Measurements from ENCODE around the gene NCKAP5.
"Not testable (repeated sequence)": the region's sequence is repeated elsewhere in the genome, so short reads cannot be mapped to it uniquely, and the experiment has no call there.

NCKAP5 gene

GRCh38 chr2:132811148-132811915, 756.9 kb downstream of the NCKAP5 start:
- no peaks in the 10 kb centered on the region for H3K9me3 ChIP-seq (ENCODE audit: control insufficient read depth in 1 of 2, low read length in 2 of 2)
- H3K36me3 ChIP-seq (ENCODE audit: control insufficient read depth in 1 of 2, insufficient read depth in 2 of 2, low read length in 2 of 2): no peaks in the 10 kb centered on the region
- H3K27me3 ChIP-seq (ENCODE audit: control insufficient read depth in 1 of 2, insufficient read depth in 2 of 2, low read length in 2 of 2): no peaks in the 10 kb centered on the region
- no peak overlapping the region for H3K27ac ChIP-seq (ENCODE audit: low read depth, low read length)
- no peaks in the 10 kb centered on the region for H3K4me1 ChIP-seq (ENCODE audit: control insufficient read depth in 1 of 2, insufficient read depth in 2 of 2, low read length in 2 of 2)
- H3K9ac ChIP-seq (ENCODE audit: low read depth in 1 of 2, low read length in 2 of 2): no peak overlapping the region
- H3K4me3 ChIP-seq (ENCODE audit: low read depth in 1 of 2, low read length in 2 of 2): no peak overlapping the region

GRCh38 chr2:132809962-132810361, 758.3 kb downstream of the NCKAP5 start:
- H3K27ac ChIP-seq (ENCODE audit: low read depth, low read length); H3K36me3 ChIP-seq (ENCODE audit: control insufficient read depth in 1 of 2, insufficient read depth in 2 of 2, low read length in 2 of 2); H3K9me3 ChIP-seq (ENCODE audit: control insufficient read depth in 1 of 2, low read length in 2 of 2); H3K9ac ChIP-seq (ENCODE audit: low read depth in 1 of 2, low read length in 2 of 2); H3K27me3 ChIP-seq (ENCODE audit: control insufficient read depth in 1 of 2, insufficient read depth in 2 of 2, low read length in 2 of 2); H3K4me3 ChIP-seq (ENCODE audit: low read depth in 1 of 2, low read length in 2 of 2); H3K4me1 ChIP-seq (ENCODE audit: control insufficient read depth in 1 of 2, insufficient read depth in 2 of 2, low read length in 2 of 2): not testable (repeated sequence)

GRCh38 chr2:132804051-132804450, 764.2 kb downstream of the NCKAP5 start:
- Histone ChIP-seq H3K9ac (ENCODE audit: low read depth in 1 of 2, low read length in 2 of 2) (no peak overlapping the region), H3K4me1 (ENCODE audit: control insufficient read depth in 1 of 2, insufficient read depth in 2 of 2, low read length in 2 of 2) (no peaks in the 10 kb centered on the region), H3K9me3 (ENCODE audit: control insufficient read depth in 1 of 2, low read length in 2 of 2) (no peaks in the 10 kb centered on the region), H3K27ac (ENCODE audit: low read depth, low read length) (no peak overlapping the region), H3K4me3 (ENCODE audit: low read depth in 1 of 2, low read length in 2 of 2) (no peak overlapping the region), H3K36me3 (ENCODE audit: control insufficient read depth in 1 of 2, insufficient read depth in 2 of 2, low read length in 2 of 2) (no peaks in the 10 kb centered on the region), H3K27me3 (ENCODE audit: control insufficient read depth in 1 of 2, insufficient read depth in 2 of 2, low read length in 2 of 2) (no peaks in the 10 kb centered on the region)

GRCh38 chr2:132798341-132798740, 769.9 kb downstream of the NCKAP5 start:
- H3K4me1 ChIP-seq (ENCODE audit: control insufficient read depth in 1 of 2, insufficient read depth in 2 of 2, low read length in 2 of 2): no peaks in the 10 kb centered on the region
- no peak overlapping the region for H3K27ac ChIP-seq (ENCODE audit: low read depth, low read length)
- H3K9ac ChIP-seq (ENCODE audit: low read depth in 1 of 2, low read length in 2 of 2): no peak overlapping the region
- no peak overlapping the region for H3K4me3 ChIP-seq (ENCODE audit: low read depth in 1 of 2, low read length in 2 of 2)
- no peaks in the 10 kb centered on the region for H3K27me3 ChIP-seq (ENCODE audit: control insufficient read depth in 1 of 2, insufficient read depth in 2 of 2, low read length in 2 of 2)
- no peaks in the 10 kb centered on the region for H3K9me3 ChIP-seq (ENCODE audit: control insufficient read depth in 1 of 2, low read length in 2 of 2)
- H3K36me3 ChIP-seq (ENCODE audit: control insufficient read depth in 1 of 2, insufficient read depth in 2 of 2, low read length in 2 of 2): no peaks in the 10 kb centered on the region

DNA sequence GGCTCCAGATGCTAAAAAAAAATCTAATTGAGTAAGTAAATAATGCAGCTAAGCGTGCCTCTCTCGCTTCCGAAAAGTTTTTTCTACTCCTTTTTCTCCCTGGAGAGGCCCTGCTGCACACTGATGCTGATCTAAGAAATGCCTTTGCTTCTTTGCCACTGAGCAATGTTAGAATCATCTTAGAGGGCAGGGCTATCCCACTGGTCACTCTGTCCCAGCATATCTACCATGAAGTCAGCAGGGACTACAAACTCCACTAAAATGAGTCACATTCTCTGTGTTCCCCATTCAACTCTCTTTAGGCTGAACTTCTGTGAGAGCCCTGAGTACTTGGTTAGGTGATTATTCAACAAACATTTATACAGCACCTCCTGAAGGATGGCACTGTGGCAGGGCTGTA, 770.7 kb downstream of the NCKAP5 start:
- H3K4me1 ChIP-seq (ENCODE audit: control insufficient read depth in 1 of 2, insufficient read depth in 2 of 2, low read length in 2 of 2): no peaks in the 10 kb centered on the region
- H3K27me3 ChIP-seq (ENCODE audit: control insufficient read depth in 1 of 2, insufficient read depth in 2 of 2, low read length in 2 of 2): no peaks in the 10 kb centered on the region
- H3K4me3 ChIP-seq (ENCODE audit: low read depth in 1 of 2, low read length in 2 of 2): no peak overlapping the region
- no peaks in the 10 kb centered on the region for H3K36me3 ChIP-seq (ENCODE audit: control insufficient read depth in 1 of 2, insufficient read depth in 2 of 2, low read length in 2 of 2)
- no peaks in the 10 kb centered on the region for H3K9me3 ChIP-seq (ENCODE audit: control insufficient read depth in 1 of 2, low read length in 2 of 2)
- no peak overlapping the region for H3K27ac ChIP-seq (ENCODE audit: low read depth, low read length)
- H3K9ac ChIP-seq (ENCODE audit: low read depth in 1 of 2, low read length in 2 of 2): no peak overlapping the region

- H3K9ac ChIP-seq (ENCODE audit: low read depth in 1 of 2, low read length in 2 of 2): no peak overlapping the region
- no peaks in the 10 kb centered on the region for H3K9me3 ChIP-seq (ENCODE audit: control insufficient read depth in 1 of 2, low read length in 2 of 2)
- no peaks in the 10 kb centered on the region for H3K36me3 ChIP-seq (ENCODE audit: control insufficient read depth in 1 of 2, insufficient read depth in 2 of 2, low read length in 2 of 2)
- no peaks in the 10 kb centered on the region for H3K27me3 ChIP-seq (ENCODE audit: control insufficient read depth in 1 of 2, insufficient read depth in 2 of 2, low read length in 2 of 2)
- H3K4me3 ChIP-seq (ENCODE audit: low read depth in 1 of 2, low read length in 2 of 2): no peak overlapping the region
- H3K4me1 ChIP-seq (ENCODE audit: control insufficient read depth in 1 of 2, insufficient read depth in 2 of 2, low read length in 2 of 2): no peaks in the 10 kb centered on the region
- H3K27ac ChIP-seq (ENCODE audit: low read depth, low read length): no peak overlapping the region
Measured at GRCh38 chr2:132797071-132797470, 771.2 kb downstream of the NCKAP5 start.

- Histone ChIP-seq H3K27ac (ENCODE audit: low read depth, low read length) (no peak overlapping the region), H3K27me3 (ENCODE audit: control insufficient read depth in 1 of 2, insufficient read depth in 2 of 2, low read length in 2 of 2) (no peaks in the 10 kb centered on the region), H3K4me1 (ENCODE audit: control insufficient read depth in 1 of 2, insufficient read depth in 2 of 2, low read length in 2 of 2) (no peaks in the 10 kb centered on the region), H3K9me3 (ENCODE audit: control insufficient read depth in 1 of 2, low read length in 2 of 2) (no peaks in the 10 kb centered on the region), H3K36me3 (ENCODE audit: control insufficient read depth in 1 of 2, insufficient read depth in 2 of 2, low read length in 2 of 2) (no peaks in the 10 kb centered on the region), H3K4me3 (ENCODE audit: low read depth in 1 of 2, low read length in 2 of 2) (no peak overlapping the region), H3K9ac (ENCODE audit: low read depth in 1 of 2, low read length in 2 of 2) (no peak overlapping the region)
Measured at GRCh38 chr2:132795220-132795619, 773.0 kb downstream of the NCKAP5 start.

DNA sequence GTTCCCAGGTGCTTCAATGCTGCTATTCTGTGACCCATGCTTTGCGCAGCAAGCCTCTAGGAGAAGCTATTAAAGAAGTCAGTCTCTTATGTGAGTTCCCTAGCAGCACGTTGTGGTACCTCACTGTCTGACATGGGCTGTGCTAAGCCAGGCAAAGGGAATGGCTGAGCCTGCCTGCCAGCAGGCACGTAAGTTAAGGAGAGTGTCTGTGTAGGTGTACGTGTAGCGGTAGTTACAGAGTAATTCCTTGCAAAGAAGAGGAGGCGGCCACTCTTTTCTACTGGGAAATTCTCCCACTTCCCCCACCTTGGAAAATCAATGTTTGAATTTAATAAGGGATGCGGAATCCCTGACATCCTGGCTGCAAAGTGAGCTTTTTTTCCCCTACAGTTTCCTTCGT, 774.7 kb downstream of the NCKAP5 start:
- H3K27ac ChIP-seq (ENCODE audit: low read depth, low read length): no peak overlapping the region
- no peaks in the 10 kb centered on the region for H3K27me3 ChIP-seq (ENCODE audit: control insufficient read depth in 1 of 2, insufficient read depth in 2 of 2, low read length in 2 of 2)
- H3K4me1 ChIP-seq (ENCODE audit: control insufficient read depth in 1 of 2, insufficient read depth in 2 of 2, low read length in 2 of 2): no peaks in the 10 kb centered on the region
- no peak overlapping the region for H3K9ac ChIP-seq (ENCODE audit: low read depth in 1 of 2, low read length in 2 of 2)
- H3K4me3 ChIP-seq (ENCODE audit: low read depth in 1 of 2, low read length in 2 of 2): no peak overlapping the region
- H3K36me3 ChIP-seq (ENCODE audit: control insufficient read depth in 1 of 2, insufficient read depth in 2 of 2, low read length in 2 of 2): no peaks in the 10 kb centered on the region
- H3K9me3 ChIP-seq (ENCODE audit: control insufficient read depth in 1 of 2, low read length in 2 of 2): no peaks in the 10 kb centered on the region

GRCh38 chr2:132790207-132790785, 778.0 kb downstream of the NCKAP5 start:
- Histone ChIP-seq H3K36me3 (ENCODE audit: control insufficient read depth in 1 of 2, insufficient read depth in 2 of 2, low read length in 2 of 2) (no peaks in the 10 kb centered on the region), H3K9me3 (ENCODE audit: control insufficient read depth in 1 of 2, low read length in 2 of 2) (no peaks in the 10 kb centered on the region), H3K4me1 (ENCODE audit: control insufficient read depth in 1 of 2, insufficient read depth in 2 of 2, low read length in 2 of 2) (no peaks in the 10 kb centered on the region), H3K27ac (ENCODE audit: low read depth, low read length) (no peak overlapping the region), H3K27me3 (ENCODE audit: control insufficient read depth in 1 of 2, insufficient read depth in 2 of 2, low read length in 2 of 2) (no peaks in the 10 kb centered on the region), H3K4me3 (ENCODE audit: low read depth in 1 of 2, low read length in 2 of 2) (no peak overlapping the region), H3K9ac (ENCODE audit: low read depth in 1 of 2, low read length in 2 of 2) (no peak overlapping the region)

DNA sequence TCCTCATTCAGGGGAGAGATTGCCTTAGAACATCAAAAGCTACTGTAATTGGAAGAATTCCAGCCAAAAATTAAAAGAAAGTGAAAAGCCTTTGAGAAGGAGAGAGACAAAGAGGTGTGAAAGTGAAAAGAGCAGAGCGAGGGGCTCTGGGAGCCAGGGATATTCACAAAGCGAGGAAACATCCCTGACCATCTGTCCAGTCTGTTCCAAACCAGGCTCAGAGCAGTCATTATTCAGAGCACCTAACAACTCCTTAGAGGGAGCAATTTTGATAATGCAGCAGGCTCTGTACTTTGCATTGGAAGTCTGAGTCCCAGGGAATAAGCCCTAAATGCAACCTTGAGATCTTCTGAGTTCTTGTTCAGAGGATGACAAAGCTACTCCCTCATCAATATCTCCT, 779.2 kb downstream of the NCKAP5 start:
- no peak overlapping the region for H3K4me3 ChIP-seq (ENCODE audit: low read depth in 1 of 2, low read length in 2 of 2)
- H3K9me3 ChIP-seq (ENCODE audit: control insufficient read depth in 1 of 2, low read length in 2 of 2): no peaks in the 10 kb centered on the region
- no peak overlapping the region for H3K27ac ChIP-seq (ENCODE audit: low read depth, low read length)
- no peaks in the 10 kb centered on the region for H3K36me3 ChIP-seq (ENCODE audit: control insufficient read depth in 1 of 2, insufficient read depth in 2 of 2, low read length in 2 of 2)
- H3K27me3 ChIP-seq (ENCODE audit: control insufficient read depth in 1 of 2, insufficient read depth in 2 of 2, low read length in 2 of 2): no peaks in the 10 kb centered on the region
- no peaks in the 10 kb centered on the region for H3K4me1 ChIP-seq (ENCODE audit: control insufficient read depth in 1 of 2, insufficient read depth in 2 of 2, low read length in 2 of 2)
- H3K9ac ChIP-seq (ENCODE audit: low read depth in 1 of 2, low read length in 2 of 2): no peak overlapping the region
